ENCODE measurements around the gene UGGT1. TPM values are rescaled to one million over a fixed set of nuclear protein-coding genes. Genes with fewer than 3 reads are reported as not detected.

UGGT1 gene
- total RNA-seq, 1 experiment from 2014 or later = 77.5 TPM

GRCh38 chr2:128090575-128090944 is 440 bp upstream of the UGGT1 start:
- peak overlapping the region; percentile 64 for H3K4me3 ChIP-seq (ENCODE audit: low read depth, low read length)
- no peaks in the 10 kb centered on the region for H3K4me1 ChIP-seq
- no peaks in the 10 kb centered on the region for H3K27me3 ChIP-seq (replicated peaks; ENCODE audit: control insufficient read depth, insufficient read depth, low read length)
- H3K36me3 Mint-ChIP-seq (ENCODE audit: insufficient read depth, unreplicated experiment) = peaks cover 11% of the 10 kb centered on the region
- no peaks in the 10 kb centered on the region for H3K4me1 Mint-ChIP-seq (ENCODE audit: low read depth, unreplicated experiment)
- TSS peak; percentile 97 for BruUV-seq (replicated peaks)
- no peaks in the 10 kb centered on the region for H3K9me3 ChIP-seq
- no peaks in the 10 kb centered on the region for H3K36me3 ChIP-seq (ENCODE audit: control insufficient read depth, insufficient read depth, low read length)
- H3K9me3 Mint-ChIP-seq (ENCODE audit: unreplicated experiment) = no peaks in the 10 kb centered on the region
- no peaks in the 10 kb centered on the region for H3K27me3 Mint-ChIP-seq (ENCODE audit: insufficient read depth, unreplicated experiment)
- peak overlapping the region; percentile 84 for H3K4me3 Mint-ChIP-seq (ENCODE audit: unreplicated experiment)
- H3K27ac Mint-ChIP-seq (ENCODE audit: unreplicated experiment) = peak overlapping the region; percentile 91
- intact Hi-C loops (cut with micrococcal nuclease; ENCODE audit: unreplicated experiment) = loop anchor here (2.0 to 10.0 kb wide), 3 partner anchors 28 to 232 kb away; partner anchors contain the start of gene POLR2D
- POLR2A ChIA-PET = interaction anchor here (0.6 to 1.1 kb wide), 5 partner anchors 10 to 229 kb away, joined by 3 read pairs; no protein-coding TSS in a partner anchor
- CTCF ChIA-PET = interaction anchor here (0.7 to 1.5 kb wide), 3 partner anchors 27 to 790 kb away, joined by 3 to 10 read pairs (median 4); no protein-coding TSS in a partner anchor
- no peak for TF ChIP-seq CTCF (IDR thresholded peaks at IDR 0.05; ENCODE audit: insufficient read depth in 1 of 2, low read depth in 1 of 2, low read length in 1 of 2, severe bottlenecking in 1 of 2, unreplicated experiment in 1 of 2)
- DNase-seq = no peak

GRCh38 chr2:128091726-128092080 is 703 bp downstream of the UGGT1 start:
- Mint-ChIP-seq H3K36me3 (ENCODE audit: insufficient read depth, unreplicated experiment) (peaks cover 11% of the 10 kb centered on the region), H3K4me1 (ENCODE audit: low read depth, unreplicated experiment) (no peaks in the 10 kb centered on the region), H3K9me3 (ENCODE audit: unreplicated experiment) (no peaks in the 10 kb centered on the region), H3K27ac (ENCODE audit: unreplicated experiment) (peak overlapping the region; percentile 91), H3K4me3 (ENCODE audit: unreplicated experiment) (peak overlapping the region; percentile 84), H3K27me3 (ENCODE audit: insufficient read depth, unreplicated experiment) (no peaks in the 10 kb centered on the region)
- BruUV-seq (replicated peaks) = no TSS peak
- DNase-seq = no peak
- no peak for TF ChIP-seq CTCF (IDR thresholded peaks at IDR 0.05; ENCODE audit: insufficient read depth in 1 of 2, low read depth in 1 of 2, low read length in 1 of 2, severe bottlenecking in 1 of 2, unreplicated experiment in 1 of 2)
- Histone ChIP-seq H3K27me3 (replicated peaks; ENCODE audit: control insufficient read depth, insufficient read depth, low read length) (no peaks in the 10 kb centered on the region), H3K4me1 (no peaks in the 10 kb centered on the region), H3K4me3 (ENCODE audit: low read depth, low read length) (peak overlapping the region; percentile 64), H3K36me3 (ENCODE audit: control insufficient read depth, insufficient read depth, low read length) (no peaks in the 10 kb centered on the region), H3K9me3 (no peaks in the 10 kb centered on the region)
- intact Hi-C loops (cut with micrococcal nuclease; ENCODE audit: unreplicated experiment) = loop anchor here (1.0 to 10.0 kb wide), 4 partner anchors 29 to 233 kb away; partner anchors contain the start of genes POLR2D and SAP130
- CTCF ChIA-PET = interaction anchor here (0.6 to 1.5 kb wide), 2 partner anchors 156 to 501 kb away, joined by 4 read pairs; no protein-coding TSS in a partner anchor
- POLR2A ChIA-PET = interaction anchor here (0.7 kb wide), 1 partner anchor 63 kb away, joined by 3 read pairs; the partner anchor contains the start of gene SAP130

GRCh38 chr2:128092656-128093055 is 1.7 kb downstream of the UGGT1 start:
- CTCF ChIA-PET = no interaction called here
- DNase-seq = no peak
- Histone ChIP-seq H3K4me3 (ENCODE audit: low read depth, low read length) (no peak overlapping the region; the same call in 1 of the 2 replicates), H3K36me3 (ENCODE audit: control insufficient read depth, insufficient read depth, low read length) (no peaks in the 10 kb centered on the region), H3K4me1 (no peaks in the 10 kb centered on the region), H3K27me3 (replicated peaks; ENCODE audit: control insufficient read depth, insufficient read depth, low read length) (no peaks in the 10 kb centered on the region), H3K9me3 (no peaks in the 10 kb centered on the region)
- peak overlapping the region; percentile 84 for H3K4me3 Mint-ChIP-seq (ENCODE audit: unreplicated experiment)
- intact Hi-C loops (cut with micrococcal nuclease; ENCODE audit: unreplicated experiment) = loop anchor here (10.0 kb wide), 1 partner anchor 142 kb away; no protein-coding TSS in a partner anchor
- H3K4me1 Mint-ChIP-seq (ENCODE audit: low read depth, unreplicated experiment) = no peaks in the 10 kb centered on the region
- H3K9me3 Mint-ChIP-seq (ENCODE audit: unreplicated experiment) = no peaks in the 10 kb centered on the region
- POLR2A ChIA-PET = no interaction called here
- peaks cover 11% of the 10 kb centered on the region for H3K36me3 Mint-ChIP-seq (ENCODE audit: insufficient read depth, unreplicated experiment)
- H3K27ac Mint-ChIP-seq (ENCODE audit: unreplicated experiment) = no peak overlapping the region
- no peaks in the 10 kb centered on the region for H3K27me3 Mint-ChIP-seq (ENCODE audit: insufficient read depth, unreplicated experiment)
- no TSS peak for BruUV-seq (replicated peaks)
- TF ChIP-seq CTCF (IDR thresholded peaks at IDR 0.05; ENCODE audit: insufficient read depth in 1 of 2, low read depth in 1 of 2, low read length in 1 of 2, severe bottlenecking in 1 of 2, unreplicated experiment in 1 of 2) = no peak
